Gastrocnemius medialis (tissue), 4 donors: ENCODE data around the gene ADCY5. TPM values are rescaled to one million over a fixed set of nuclear protein-coding genes. Genes with fewer than 3 reads are reported as not detected.

Source experiments
- ATAC-seq, 2 donors: fragments of 150-250 bp; one replicate each; pipeline ENCODE4 v1.9.1; 2016
- DNase-seq, 2 donors: peaks; one replicate each; pipeline ENCODE4 v3.0.0-alpha.2; 2019
- H3K27ac ChIP-seq, 4 donors: fragments of 200-600 bp; sonication (generic); 1 replicate in 1 of 4; 2 replicates in 3 of 4; pipeline ENCODE4 v1.5.1; 2016 to 2018; ENCODE audit warnings: mild to moderate bottlenecking in 2 of 4, moderate library complexity in 1 of 4
- H3K27me3 ChIP-seq, 3 donors: fragments of 200-600 bp; sonication (generic) in 2 of 3; 1 replicate in 1 of 3; 2 replicates in 2 of 3; pipeline versions ENCODE4 v1.5.1 to v1.6.0; 2016 to 2019; ENCODE audit warnings: mild to moderate bottlenecking in 1 of 3, moderate library complexity in 1 of 3
- H3K36me3 ChIP-seq, 2 donors: fragments of 200-600 bp; sonication (generic) in 1 of 2; one replicate each; pipeline ENCODE4 v1.5.1; 2017 to 2018
- H3K4me1 ChIP-seq, 2 donors: fragments of 200-600 bp; sonication (generic) in 1 of 2; one replicate each; pipeline ENCODE4 v1.5.1; 2016 to 2017; ENCODE audit warnings: mild to moderate bottlenecking in 2 of 2
- H3K4me3 ChIP-seq, 4 donors: fragments of 200-600 bp; sonication (generic) in 3 of 4; 1 replicate in 1 of 4; 2 replicates in 3 of 4; pipeline ENCODE4 v1.5.1; 2016 to 2019; ENCODE audit warnings: mild to moderate bottlenecking in 2 of 4
- H3K9me3 ChIP-seq, 3 donors: fragments of 200-600 bp; sonication (generic) in 2 of 3; 1 replicate in 1 of 3; 2 replicates in 2 of 3; pipeline ENCODE4 v1.5.1; 2016 to 2019
- POLR2A ChIP-seq, 2 donors: fragments of 450-650 bp; IDR thresholded peaks; one replicate each; pipeline ENCODE4 v1.6.1; 2017; ENCODE audit warnings: antibody characterized with exemption in 2 of 2, mild to moderate bottlenecking in 2 of 2, moderate library complexity in 2 of 2
- in situ Hi-C, 4 donors: fragments of 200-750 bp; cut with MboI; loops; one replicate each; pipeline versions ENCODE4 v1.15.0 to v1.8.0; 2017; ENCODE audit warnings: low sequenced_read_pairs in 4 of 4
- intact Hi-C: fragments of 100-400 bp; cut with DNase I; formaldehyde crosslinking; loops from one replicate; pipeline ENCODE4 v1.15.1; 2023; ENCODE audit warnings: low total_unique reads
- total RNA-seq, 4 donors: library from RNA; depleted of rRNA; stranded (reverse); fragments of >200 nt; gene quantifications; one replicate each; pipeline versions ENCODE4 v1.1.0 to v1.2.3, GENCODE V29; 2016
- TF ChIP-seq, protein P1 (sequence below), 5 experiments: fragments of 450-650 bp in 3 of 5; fragments of 200-600 bp in 2 of 5; sonication (generic) in 2 of 5; IDR thresholded peaks in 4 of 5; conservative IDR thresholded peaks in 1 of 5; 1 replicate in 4 of 5; 2 replicates in 1 of 5; pipeline ENCODE4 v1.5.1; 2016 to 2019; ENCODE audit warnings: antibody characterized with exemption in 5 of 5, mild to moderate bottlenecking in 3 of 5, moderate library complexity in 3 of 5

Gene ADCY5
- total RNA-seq, 4 donors from 2014 or later, result 1.0 to 6.4 (median 4.3) TPM

DNA sequence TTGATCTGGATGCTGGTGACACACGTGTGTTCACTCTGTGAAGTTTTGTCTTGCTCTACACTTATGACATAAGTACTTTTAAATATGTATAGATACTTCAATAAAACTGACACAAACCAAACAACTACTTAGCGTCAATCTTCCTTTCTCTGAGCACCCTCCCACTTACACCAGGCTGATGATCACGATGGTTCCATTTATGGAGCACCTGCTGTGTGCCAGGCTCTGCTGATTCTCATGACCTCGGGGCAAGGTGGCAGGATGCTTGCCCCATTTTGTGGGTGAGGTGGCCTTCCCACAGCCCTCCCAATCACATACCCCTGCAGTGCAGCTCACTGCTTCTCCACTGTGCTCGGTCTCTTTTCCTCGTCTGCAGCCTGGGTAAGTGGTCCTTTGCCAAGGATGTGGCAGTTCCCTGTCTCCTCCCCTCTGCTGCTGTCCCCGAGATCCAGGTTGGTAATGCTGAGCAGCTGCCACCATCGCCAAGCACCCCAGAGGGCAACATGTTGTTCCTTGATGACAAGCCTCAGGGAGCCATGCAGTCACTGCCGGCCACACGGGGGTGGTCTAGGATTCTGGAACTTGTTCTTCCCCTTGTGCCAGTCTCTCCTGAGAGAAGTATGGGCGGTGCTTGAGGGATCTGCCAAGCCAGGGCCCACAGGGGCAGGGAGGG is 20.6 kb upstream of the ADCY5 start:
- Histone ChIP-seq H3K36me3 (no peaks in the 10 kb centered on the region), H3K27ac (no peak overlapping the region), H3K4me1 (no peaks in the 10 kb centered on the region), H3K9me3 (no peaks in the 10 kb centered on the region), H3K27me3 (no peaks in the 10 kb centered on the region), H3K4me3 (no peak overlapping the region)
- DNase-seq, result no peak
- intact Hi-C loops (no loop called here), in situ Hi-C loops (no loop called here)
- TF ChIP-seq, protein P1, sequence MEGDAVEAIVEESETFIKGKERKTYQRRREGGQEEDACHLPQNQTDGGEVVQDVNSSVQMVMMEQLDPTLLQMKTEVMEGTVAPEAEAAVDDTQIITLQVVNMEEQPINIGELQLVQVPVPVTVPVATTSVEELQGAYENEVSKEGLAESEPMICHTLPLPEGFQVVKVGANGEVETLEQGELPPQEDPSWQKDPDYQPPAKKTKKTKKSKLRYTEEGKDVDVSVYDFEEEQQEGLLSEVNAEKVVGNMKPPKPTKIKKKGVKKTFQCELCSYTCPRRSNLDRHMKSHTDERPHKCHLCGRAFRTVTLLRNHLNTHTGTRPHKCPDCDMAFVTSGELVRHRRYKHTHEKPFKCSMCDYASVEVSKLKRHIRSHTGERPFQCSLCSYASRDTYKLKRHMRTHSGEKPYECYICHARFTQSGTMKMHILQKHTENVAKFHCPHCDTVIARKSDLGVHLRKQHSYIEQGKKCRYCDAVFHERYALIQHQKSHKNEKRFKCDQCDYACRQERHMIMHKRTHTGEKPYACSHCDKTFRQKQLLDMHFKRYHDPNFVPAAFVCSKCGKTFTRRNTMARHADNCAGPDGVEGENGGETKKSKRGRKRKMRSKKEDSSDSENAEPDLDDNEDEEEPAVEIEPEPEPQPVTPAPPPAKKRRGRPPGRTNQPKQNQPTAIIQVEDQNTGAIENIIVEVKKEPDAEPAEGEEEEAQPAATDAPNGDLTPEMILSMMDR (IDR thresholded peaks at IDR 0.05 in 4 of 5, conservative IDR thresholded peaks at IDR 0.05 in 1 of 5), result no peak
- no peak for TF ChIP-seq POLR2A (IDR thresholded peaks at IDR 0.05)
- ATAC-seq, result no peak

DNA sequence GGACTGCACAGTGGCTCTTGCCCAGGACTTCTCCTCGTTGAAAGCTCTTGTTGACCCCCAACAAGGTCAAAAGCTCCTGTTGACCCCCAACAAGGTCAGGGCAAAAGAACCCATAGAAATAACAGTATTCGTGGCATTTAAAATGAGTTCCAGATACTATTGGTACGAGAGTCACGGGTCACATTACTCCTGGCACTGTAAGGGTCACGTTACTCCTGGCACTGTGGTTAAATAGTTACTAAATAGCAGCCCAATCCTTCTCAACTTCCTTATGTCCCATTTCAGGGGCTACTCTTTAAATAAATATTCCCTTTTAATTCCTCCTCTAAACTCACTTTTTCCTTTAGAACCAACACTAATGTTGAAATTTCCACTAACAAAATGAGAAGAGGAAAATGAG is 18.2 kb upstream of the ADCY5 start:
- intact Hi-C loops, result no loop called here
- H3K27me3 ChIP-seq, result no peaks in the 10 kb centered on the region
- H3K9me3 ChIP-seq, result no peaks in the 10 kb centered on the region
- DNase-seq (no peak), ATAC-seq (no peak)
- no peaks in the 10 kb centered on the region for H3K36me3 ChIP-seq
- no peak overlapping the region for H3K4me3 ChIP-seq
- H3K27ac ChIP-seq, result no peak overlapping the region
- TF ChIP-seq, protein P1 (IDR thresholded peaks at IDR 0.05 in 4 of 5, conservative IDR thresholded peaks at IDR 0.05 in 1 of 5), result no peak
- TF ChIP-seq POLR2A (IDR thresholded peaks at IDR 0.05), result no peak
- in situ Hi-C loops, result no loop called here
- H3K4me1 ChIP-seq, result no peaks in the 10 kb centered on the region

DNA sequence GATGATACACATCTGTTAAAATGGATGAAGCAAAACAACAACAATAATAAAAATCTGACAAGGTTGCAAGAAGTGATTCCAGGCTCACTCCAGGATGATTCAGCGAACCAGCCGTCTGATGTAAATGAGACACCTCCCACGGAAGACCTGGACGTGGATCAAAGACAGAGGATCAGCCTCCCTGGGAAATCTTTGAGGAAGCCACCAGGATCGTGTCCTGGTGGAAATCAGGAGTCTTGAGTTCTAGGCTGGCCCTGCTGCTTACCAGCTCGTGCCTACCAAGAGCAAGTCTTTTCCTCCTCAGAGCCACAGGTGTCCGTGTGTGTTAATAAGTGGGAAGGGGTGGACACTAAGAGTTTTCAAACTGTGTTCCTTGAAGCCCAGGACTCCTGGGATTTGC is 15.3 kb upstream of the ADCY5 start:
- Histone ChIP-seq H3K9me3 (no peaks in the 10 kb centered on the region), H3K4me3 (no peak overlapping the region), H3K36me3 (no peaks in the 10 kb centered on the region), H3K27me3 (peaks cover 0 to 5% (median 0%) of the 10 kb centered on the region in 3 donors), H3K27ac (no peak overlapping the region), H3K4me1 (no peaks in the 10 kb centered on the region)
- TF ChIP-seq, protein P1 (IDR thresholded peaks at IDR 0.05 in 4 of 5, conservative IDR thresholded peaks at IDR 0.05 in 1 of 5), result no peak
- TF ChIP-seq POLR2A (IDR thresholded peaks at IDR 0.05), result no peak
- ATAC-seq, result no peak
- no peak for DNase-seq
- intact Hi-C loops, result no loop called here
- in situ Hi-C loops, result no loop called here

DNA sequence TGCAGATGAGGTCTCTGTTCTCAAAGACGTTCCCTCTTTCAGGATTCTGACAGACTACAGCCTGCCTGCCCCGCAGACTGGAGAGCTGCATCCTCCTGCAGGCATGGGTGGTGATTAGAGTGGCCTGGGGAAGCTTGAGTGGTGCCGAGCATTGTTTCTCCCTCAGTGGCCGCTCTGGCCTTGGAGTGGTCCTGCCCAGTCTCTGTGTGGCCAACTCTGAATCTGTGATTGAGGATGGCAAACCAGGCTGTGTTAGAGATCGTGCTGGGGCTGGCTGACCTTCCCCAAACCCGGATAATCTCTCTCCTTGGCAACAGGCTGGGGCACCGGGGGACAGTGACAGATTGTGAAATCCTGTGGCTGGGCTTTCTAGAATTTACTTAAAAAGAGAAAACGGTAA is 11.0 kb upstream of the ADCY5 start:
- intact Hi-C loops, result no loop called here

More for the DNA sequence above, 11.0 kb upstream of the ADCY5 start:
- no peak overlapping the region for H3K27ac ChIP-seq
- no peak for DNase-seq
- H3K4me1 ChIP-seq, result no peaks in the 10 kb centered on the region
- no peak overlapping the region for H3K4me3 ChIP-seq
- no peaks in the 10 kb centered on the region for H3K9me3 ChIP-seq
- TF ChIP-seq, protein P1 (IDR thresholded peaks at IDR 0.05 in 4 of 5, conservative IDR thresholded peaks at IDR 0.05 in 1 of 5), result no peak
- H3K36me3 ChIP-seq, result no peaks in the 10 kb centered on the region
- H3K27me3 ChIP-seq, result peaks cover 0 to 5% (median 0%) of the 10 kb centered on the region in 3 donors
- ATAC-seq, result no peak
- in situ Hi-C loops, result no loop called here
